ENCODE data around the gene DNAJC15. TPM values are rescaled to one million over a fixed set of nuclear protein-coding genes. Genes with fewer than 3 reads are reported as not detected.

The DNAJC15 gene
- total RNA-seq, 6 donors from 2014 or later, result 3.1 to 19.3 (median 9.0) TPM

GRCh38 chr13:43081866-43082265, 58.5 kb downstream of the DNAJC15 start:
- H3K36me3 ChIP-seq, result peaks cover 0 to 3% (median 0%) of the 10 kb centered on the region in 4 donors
- H3K9me3 ChIP-seq, result no peaks in the 10 kb centered on the region
- DNase-seq (no peak), ATAC-seq (ENCODE audit: low FRiP score in 2 of 2) (no peak)
- no peaks in the 10 kb centered on the region for H3K27me3 ChIP-seq
- H3K4me1 ChIP-seq, result peaks cover 0 to under 1% (median 0%) of the 10 kb centered on the region in 4 donors
- TF ChIP-seq POLR2AphosphoS5 (IDR thresholded peaks at IDR 0.05) (no peak), CTCF (IDR thresholded peaks at IDR 0.05) (no peak), POLR2A (IDR thresholded peaks at IDR 0.05) (no peak), EP300 (IDR thresholded peaks at IDR 0.05) (no peak)
- no peak overlapping the region for H3K4me3 ChIP-seq
- WGBS, 2 donors, result 95 to 98% methylated on average over 2 of the region's 2 CpGs
- no peak overlapping the region for H3K27ac ChIP-seq

- H3K27me3 ChIP-seq, result no peaks in the 10 kb centered on the region
- H3K27ac ChIP-seq, result no peak overlapping the region
- peaks cover 0 to 3% (median 0%) of the 10 kb centered on the region in 4 donors for H3K36me3 ChIP-seq
- H3K4me3 ChIP-seq, result no peak overlapping the region
- no peak for DNase-seq
- peaks cover 3 to 9% (median 7%) of the 10 kb centered on the region in 4 donors for H3K4me1 ChIP-seq
- no peak for ATAC-seq (ENCODE audit: low FRiP score in 2 of 2)
- H3K9me3 ChIP-seq, result no peaks in the 10 kb centered on the region
- TF ChIP-seq CTCF (IDR thresholded peaks at IDR 0.05) (no peak), POLR2A (IDR thresholded peaks at IDR 0.05) (no peak), EP300 (IDR thresholded peaks at IDR 0.05) (no peak), POLR2AphosphoS5 (IDR thresholded peaks at IDR 0.05) (no peak)
Measured at GRCh38 chr13:43083750-43084149, 60.4 kb downstream of the DNAJC15 start.

- H3K4me1 ChIP-seq, result peaks cover 3 to 9% (median 7%) of the 10 kb centered on the region in 4 donors
- H3K9me3 ChIP-seq, result no peaks in the 10 kb centered on the region
- DNase-seq (no peak), ATAC-seq (ENCODE audit: low FRiP score in 2 of 2) (no peak)
- no peaks in the 10 kb centered on the region for H3K27me3 ChIP-seq
- H3K36me3 ChIP-seq, result no peaks in the 10 kb centered on the region
- no peak overlapping the region for H3K27ac ChIP-seq
- TF ChIP-seq POLR2AphosphoS5 (IDR thresholded peaks at IDR 0.05), result no peak
- TF ChIP-seq CTCF (IDR thresholded peaks at IDR 0.05), result peak; percentile 42 to 64 (median 58)
- TF ChIP-seq EP300 (IDR thresholded peaks at IDR 0.05), result no peak
- no peak for TF ChIP-seq POLR2A (IDR thresholded peaks at IDR 0.05)
- WGBS, 2 donors, result 92 to 93% methylated on average over 1 of the region's 1 CpG
- no peak overlapping the region for H3K4me3 ChIP-seq
Measured at GRCh38 chr13:43085545-43085944, 62.2 kb downstream of the DNAJC15 start.

GRCh38 chr13:43086181-43086580, 62.8 kb downstream of the DNAJC15 start:
- DNase-seq (no peak), ATAC-seq (ENCODE audit: low FRiP score in 2 of 2) (no peak)
- no peak for TF ChIP-seq POLR2AphosphoS5 (IDR thresholded peaks at IDR 0.05)
- no peak for TF ChIP-seq POLR2A (IDR thresholded peaks at IDR 0.05)
- no peak for TF ChIP-seq CTCF (IDR thresholded peaks at IDR 0.05)
- no peak for TF ChIP-seq EP300 (IDR thresholded peaks at IDR 0.05)
- peaks cover 3 to 9% (median 7%) of the 10 kb centered on the region in 4 donors for H3K4me1 ChIP-seq
- H3K27me3 ChIP-seq, result no peaks in the 10 kb centered on the region
- H3K9me3 ChIP-seq, result no peaks in the 10 kb centered on the region
- H3K36me3 ChIP-seq, result no peaks in the 10 kb centered on the region
- no peak overlapping the region for H3K27ac ChIP-seq
- no peak overlapping the region for H3K4me3 ChIP-seq

- no peaks in the 10 kb centered on the region for H3K36me3 ChIP-seq
- no peaks in the 10 kb centered on the region for H3K27me3 ChIP-seq
- no peaks in the 10 kb centered on the region for H3K9me3 ChIP-seq
- peaks cover 3 to 9% (median 7%) of the 10 kb centered on the region in 4 donors for H3K4me1 ChIP-seq
- peak overlapping the region; percentile 57 to 80 (median 69) for H3K27ac ChIP-seq
- 8 to 13% methylated on average over 4 of the region's 4 CpGs for WGBS, 2 donors
- H3K4me3 ChIP-seq, result peak overlapping the region in 3 of 4 donors; percentile 25 to 48 (median 46)
- TF ChIP-seq POLR2A (IDR thresholded peaks at IDR 0.05) (no peak), POLR2AphosphoS5 (IDR thresholded peaks at IDR 0.05) (no peak), CTCF (IDR thresholded peaks at IDR 0.05) (no peak), EP300 (IDR thresholded peaks at IDR 0.05) (no peak)
- ATAC-seq (ENCODE audit: low FRiP score in 2 of 2) (peak in 1 of 2 donors; percentile 63), DNase-seq (no peak)
Measured at GRCh38 chr13:43088093-43088511, 64.7 kb downstream of the DNAJC15 start.
